ENCODE measurements around the gene CBFA2T3.

CBFA2T3 gene

DNA sequence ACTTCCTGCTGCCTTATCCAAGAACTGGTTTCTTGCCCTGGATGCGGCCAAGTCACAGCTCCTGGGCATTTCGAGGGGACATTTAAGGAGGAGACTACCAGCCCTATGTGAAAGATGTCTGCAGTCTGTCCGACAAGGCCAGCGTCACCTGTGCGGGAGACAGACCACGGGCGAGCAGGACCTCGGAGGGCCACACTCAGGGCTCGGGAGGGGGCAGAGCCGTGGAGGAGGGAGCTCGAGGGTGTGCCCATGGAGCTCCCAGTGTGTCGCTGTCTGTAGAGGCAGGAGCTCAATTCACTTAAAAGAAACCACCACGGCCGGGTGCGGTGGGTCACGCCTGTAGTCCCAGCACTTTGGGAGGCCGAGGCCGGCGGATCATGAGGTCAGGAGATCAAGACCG is 33.3 kb downstream of the CBFA2T3 start:
- no peak overlapping the region for H3K4me3 ChIP-seq
- no peak overlapping the region for H3K27ac ChIP-seq

GRCh38 chr16:88943131-88943664 is 33.8 kb downstream of the CBFA2T3 start:
- H3K27ac ChIP-seq = no peak overlapping the region
- no peak overlapping the region for H3K4me3 ChIP-seq

DNA sequence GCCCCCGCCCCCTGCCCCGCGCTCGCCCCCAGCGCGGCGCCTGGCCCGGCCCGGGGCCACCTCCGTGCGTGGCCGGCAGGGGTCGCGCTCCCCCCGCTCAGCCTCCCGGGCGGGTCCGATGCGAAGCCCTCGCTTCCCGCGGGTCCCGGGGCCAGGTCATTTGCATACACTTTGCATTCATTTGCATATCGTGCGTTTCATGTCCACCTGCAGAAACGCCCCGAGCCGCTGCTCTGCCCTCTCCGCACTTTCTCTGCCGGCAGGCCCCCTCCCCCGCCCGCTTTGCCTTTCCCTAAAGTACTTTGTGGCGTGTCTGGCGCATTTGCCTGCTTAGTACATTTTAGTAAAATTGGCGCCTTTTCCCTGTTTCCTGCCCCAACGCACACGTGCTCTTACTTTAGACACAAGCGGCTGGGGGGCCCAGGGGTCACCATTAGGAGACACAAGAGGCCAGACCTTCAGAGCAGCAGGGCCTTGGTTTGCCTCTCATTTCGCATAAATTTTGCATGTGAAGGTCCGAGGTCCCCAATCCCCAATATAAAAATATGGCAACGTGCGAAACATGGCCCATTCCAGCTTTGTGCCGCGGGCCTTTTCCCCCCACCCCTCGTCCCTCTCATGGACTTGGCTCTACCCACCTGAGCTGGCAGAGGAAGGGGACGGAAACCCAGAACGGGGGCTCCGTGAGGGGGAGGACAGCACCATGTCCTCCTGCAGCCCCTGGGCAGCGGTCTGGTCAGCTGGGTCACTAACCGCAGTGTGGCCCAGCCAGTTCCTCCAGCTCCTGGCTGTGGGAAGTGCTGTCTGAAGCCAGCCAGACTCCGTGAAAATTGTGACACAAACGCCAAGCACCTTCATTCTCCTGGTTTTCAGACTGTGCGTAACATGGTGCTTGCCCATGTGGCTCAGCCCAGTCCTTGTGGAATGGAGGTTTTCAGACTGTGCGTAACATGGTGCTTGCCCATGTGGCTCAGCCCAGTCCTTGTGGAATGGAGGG is 34.8 kb downstream of the CBFA2T3 start:
- Histone ChIP-seq H3K4me3 (peak overlapping the region in 5 of 7 experiments; percentile 18 to 50 (median 39)), H3K27ac (peak overlapping the region in 3 of 21 experiments; percentile 34 to 69 (median 44))

- Histone ChIP-seq H3K27ac (peak overlapping the region in 18 of 21 experiments; percentile 4 to 81 (median 53)), H3K4me3 (peak overlapping the region; percentile 34 to 50 (median 40))
These were observed 35.9 kb downstream of the CBFA2T3 start for GRCh38 chr16:88940862-88941817.

DNA sequence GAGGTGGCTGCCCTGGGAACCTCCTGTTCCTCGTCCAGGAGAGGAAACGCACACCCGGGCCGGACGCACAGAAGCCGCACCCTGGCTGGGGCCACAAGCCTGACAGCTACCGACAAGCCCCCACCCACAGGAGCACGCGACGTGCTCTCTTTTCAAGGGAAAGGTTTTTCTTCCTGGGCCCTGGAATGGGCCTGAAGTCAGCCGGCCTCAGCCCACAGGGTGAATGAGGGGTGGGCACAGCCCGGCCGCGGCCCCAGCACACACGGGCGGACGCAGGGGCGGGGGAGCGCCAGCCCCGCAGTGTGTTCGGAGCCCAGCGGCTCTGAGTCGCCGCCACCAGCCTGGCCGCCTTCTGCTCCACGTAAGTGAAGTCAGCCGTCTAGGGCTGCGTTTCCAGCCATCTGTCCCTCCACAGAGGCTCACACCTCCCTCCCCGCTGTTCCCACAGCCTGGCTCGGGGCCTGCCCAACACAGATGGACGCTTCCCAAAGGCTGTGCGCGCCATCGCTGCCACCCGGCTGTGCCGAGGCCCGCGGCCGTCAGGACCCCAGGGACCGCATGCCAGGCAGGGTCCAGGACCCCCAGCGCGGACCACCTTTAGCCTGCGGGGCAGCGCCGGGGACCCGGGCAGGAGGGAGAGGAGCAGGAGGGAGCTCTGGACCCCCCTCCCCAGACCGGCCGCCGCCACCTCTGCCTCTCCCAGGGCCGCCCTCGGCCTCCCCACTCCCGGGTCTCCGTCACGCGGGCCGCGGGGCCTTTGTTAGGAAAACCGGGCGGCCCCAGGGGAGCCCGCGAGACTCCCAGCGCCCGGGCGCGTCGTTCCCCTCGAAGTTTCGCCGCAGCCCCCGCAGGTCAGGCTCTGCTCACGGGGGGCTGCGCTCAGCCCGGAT is 36.8 kb downstream of the CBFA2T3 start:
- peak overlapping the region; percentile 34 to 50 (median 40) for H3K4me3 ChIP-seq
- peak overlapping the region in 19 of 21 experiments; percentile 4 to 81 (median 49) for H3K27ac ChIP-seq

GRCh38 chr16:88939245-88939971 is 37.6 kb downstream of the CBFA2T3 start:
- H3K27ac ChIP-seq = peak overlapping the region in 12 of 21 experiments; percentile 4 to 81 (median 44)
- H3K4me3 ChIP-seq = peak overlapping the region; percentile 34 to 50 (median 40)

GRCh38 chr16:88938777-88939244 is 38.2 kb downstream of the CBFA2T3 start:
- H3K4me3 ChIP-seq = peak overlapping the region in 6 of 7 experiments; percentile 34 to 50 (median 42)

DNA sequence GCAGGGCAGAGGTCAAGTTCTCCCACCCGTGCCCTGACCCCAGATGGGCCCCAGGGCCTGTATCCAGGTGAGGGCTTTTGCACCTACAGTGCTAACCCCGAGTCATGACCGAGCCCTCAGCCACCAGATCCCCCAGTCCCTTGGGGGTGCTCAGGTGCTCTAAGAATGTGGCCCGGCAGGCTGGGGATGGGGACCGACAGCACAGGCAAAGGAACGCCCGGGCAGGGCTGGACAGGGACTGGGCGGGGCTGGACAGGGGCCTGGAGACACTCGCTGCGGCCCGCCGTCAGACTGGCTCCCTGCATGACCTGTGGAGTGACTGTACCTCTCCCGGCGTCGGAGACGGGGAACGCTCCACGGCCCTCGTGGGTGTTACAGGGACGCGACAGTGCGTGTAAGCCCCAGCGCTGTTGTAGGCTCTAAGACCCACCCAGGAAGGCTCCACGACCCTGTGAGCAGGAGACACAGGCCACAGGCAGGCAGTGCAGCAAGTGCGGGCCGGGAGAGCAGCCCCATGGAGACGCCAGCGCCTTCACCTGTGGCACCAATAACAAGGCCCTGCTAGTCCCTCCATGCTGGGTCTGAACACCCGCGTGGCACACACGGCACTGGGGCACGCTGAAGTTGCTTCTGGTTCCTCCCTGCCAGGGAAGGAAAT is 38.8 kb downstream of the CBFA2T3 start:
- Histone ChIP-seq H3K4me3 (no peak overlapping the region), H3K27ac (peak overlapping the region in 4 of 21 experiments; percentile 20 to 81 (median 68))

More at GRCh38 chr16:88938777-88939244, 38.2 kb downstream of the CBFA2T3 start:
- peak overlapping the region in 8 of 21 experiments; percentile 18 to 81 (median 64) for H3K27ac ChIP-seq

- peak overlapping the region in 1 of 7 experiments; percentile 4 for H3K4me3 ChIP-seq
These were observed 39.8 kb downstream of the CBFA2T3 start for GRCh38 chr16:88937206-88937621.

DNA sequence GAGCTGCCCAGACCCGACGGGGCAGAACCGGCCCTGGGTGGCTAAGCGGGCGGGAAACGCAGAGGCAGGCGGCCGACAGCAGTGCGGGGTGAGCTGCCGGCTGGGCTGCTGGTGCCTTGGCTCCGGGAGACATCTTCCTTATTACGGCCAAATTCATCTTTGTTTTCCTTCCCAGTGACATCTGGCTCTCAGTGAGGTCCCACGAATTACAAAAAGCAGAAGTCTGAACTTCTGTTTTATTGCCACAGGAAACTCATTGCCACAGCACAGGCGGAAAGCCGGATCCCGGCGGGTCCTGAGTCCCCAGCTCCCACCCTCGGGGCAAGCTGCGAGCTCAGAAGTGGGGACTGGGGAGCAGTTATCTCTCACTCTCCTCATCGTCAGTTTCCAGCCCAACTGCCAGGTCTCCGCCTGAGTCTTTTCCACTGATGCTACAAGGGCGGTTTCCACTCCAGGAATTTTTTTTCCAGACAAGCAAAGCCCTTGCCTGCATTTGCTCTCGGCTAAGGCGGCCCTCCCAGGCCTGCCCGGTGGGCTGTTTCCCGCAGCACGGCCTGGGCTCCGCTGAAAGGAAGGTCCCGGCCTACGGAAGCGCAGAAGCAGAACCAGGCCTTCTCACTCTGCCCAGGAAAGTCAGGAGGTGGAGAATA is 40.3 kb downstream of the CBFA2T3 start:
- H3K27ac ChIP-seq = peak overlapping the region in 19 of 21 experiments; percentile 4 to 79 (median 58)

More at GRCh38 chr16:88937206-88937621, 39.8 kb downstream of the CBFA2T3 start:
- peak overlapping the region in 17 of 21 experiments; percentile 4 to 79 (median 58) for H3K27ac ChIP-seq

DNA sequence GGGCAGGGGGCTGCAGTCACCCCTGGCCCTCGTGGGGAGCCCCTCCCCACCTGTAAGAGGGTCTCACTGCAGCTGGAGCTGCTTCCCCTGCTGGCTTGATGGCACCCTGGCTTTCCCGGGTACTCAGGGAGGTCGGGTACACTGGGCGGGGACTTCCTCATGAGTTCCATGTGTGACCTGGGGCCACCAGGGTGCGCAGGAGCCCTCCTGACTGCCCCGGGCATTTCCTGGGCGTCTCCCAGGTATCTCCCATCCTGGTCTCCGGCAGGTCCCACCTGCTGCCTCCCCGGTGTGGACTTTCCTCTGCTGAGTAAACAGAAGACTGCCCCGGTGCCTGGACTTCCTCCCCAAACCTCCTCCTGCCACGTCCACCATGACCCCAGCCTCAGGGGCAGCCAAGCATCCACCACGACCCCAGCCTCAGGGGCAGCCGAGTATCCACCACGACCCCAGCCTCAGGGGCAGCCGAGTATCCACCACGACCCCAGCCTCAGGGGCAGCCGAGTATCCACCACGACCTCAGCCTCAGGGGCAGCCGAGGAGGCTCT is 40.9 kb downstream of the CBFA2T3 start:
- Histone ChIP-seq H3K4me3 (peak overlapping the region in 2 of 7 experiments; percentile 4 to 14), H3K27ac (peak overlapping the region in 18 of 21 experiments; percentile 33 to 79 (median 58))

More for the DNA sequence above, 40.3 kb downstream of the CBFA2T3 start:
- H3K4me3 ChIP-seq = peak overlapping the region in 2 of 7 experiments; percentile 4 to 14

DNA sequence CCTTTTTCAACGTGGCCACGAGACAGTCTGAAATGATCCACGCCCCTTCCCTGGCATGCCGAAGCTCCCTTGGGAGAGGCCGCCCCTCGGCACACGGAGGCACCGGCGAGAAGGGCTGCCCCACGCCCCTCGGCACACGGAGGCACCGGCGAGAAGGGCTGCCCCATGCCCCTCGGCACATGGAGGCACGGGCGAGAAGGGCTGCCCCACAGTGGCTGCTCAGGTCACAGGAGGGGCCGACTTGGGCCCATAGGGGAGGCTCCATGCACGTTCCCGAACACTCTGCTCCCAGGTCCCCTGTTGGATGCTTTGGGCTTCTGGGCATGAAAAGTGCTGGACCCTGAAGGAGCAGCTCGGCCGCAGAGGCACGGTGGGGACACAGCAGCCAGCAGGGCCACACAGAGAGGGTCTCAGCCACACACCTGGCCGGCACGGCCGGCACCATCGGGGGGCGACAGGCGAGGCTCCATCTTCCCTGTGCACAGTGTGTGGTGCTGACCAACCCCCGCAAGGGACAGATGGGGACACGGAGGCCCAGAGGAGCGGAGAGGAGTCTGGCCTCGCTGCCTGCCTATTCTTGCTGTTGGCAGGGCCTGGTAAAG is 42.8 kb downstream of the CBFA2T3 start:
- Histone ChIP-seq H3K4me3 (no peak overlapping the region), H3K27ac (no peak overlapping the region)

GRCh38 chr16:88932929-88933328 is 44.1 kb downstream of the CBFA2T3 start:
- no peak overlapping the region for H3K27ac ChIP-seq
- no peak overlapping the region for H3K4me3 ChIP-seq

DNA sequence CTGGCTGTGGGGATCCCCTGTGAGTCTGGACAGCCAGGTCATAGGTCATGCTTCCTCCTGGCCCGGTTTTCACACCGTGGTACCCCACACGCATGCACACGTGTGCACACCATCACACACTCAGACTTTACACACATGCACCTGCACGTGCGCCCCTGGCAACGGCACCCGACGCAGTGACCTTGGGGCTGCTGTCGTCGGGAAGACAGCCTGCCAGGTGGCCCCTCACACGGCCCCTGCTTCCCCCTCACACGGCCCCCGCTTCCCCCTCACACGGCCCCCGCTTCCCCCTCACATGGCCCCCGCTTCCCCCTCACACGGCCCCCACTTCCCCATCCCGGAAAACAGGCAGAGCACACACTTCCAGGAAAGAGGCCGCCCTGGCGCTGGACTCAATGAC is 45.1 kb downstream of the CBFA2T3 start:
- no peak overlapping the region for H3K27ac ChIP-seq
- H3K4me3 ChIP-seq = no peak overlapping the region

DNA sequence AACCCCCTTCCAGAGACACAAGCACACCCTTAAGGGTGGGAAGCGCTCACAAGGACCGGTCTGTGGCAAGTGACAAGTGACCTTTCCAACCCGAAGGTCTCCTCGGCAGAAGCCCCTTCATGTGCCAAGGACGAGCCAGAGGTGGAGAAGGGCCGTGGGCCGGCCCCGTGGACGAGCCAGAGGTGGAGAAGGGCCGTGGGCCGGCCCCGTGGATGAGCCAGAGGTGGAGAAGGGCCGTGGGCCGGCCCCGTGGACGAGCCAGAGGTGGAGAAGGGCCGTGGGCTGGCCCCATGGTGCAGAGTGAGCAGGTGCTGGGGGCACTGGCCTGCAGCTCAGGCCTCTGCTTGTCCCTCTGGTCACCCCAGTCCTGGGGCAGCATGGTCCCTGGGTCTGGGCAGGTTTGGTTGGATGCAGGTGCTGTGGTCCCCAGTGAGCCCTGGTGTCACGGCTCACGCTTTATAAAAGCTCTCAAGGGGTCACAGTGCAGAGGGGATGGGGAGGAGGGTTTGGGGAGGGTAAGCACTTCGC is 45.6 kb downstream of the CBFA2T3 start:
- no peak overlapping the region for H3K27ac ChIP-seq
- H3K4me3 ChIP-seq = no peak overlapping the region
